Hematopoietic multipotent progenitor cell treated with erythropoietin and hydrocortisone succinate and interleukin-3 and kit ligand, for 6 days (in vitro differentiated cells): Measurements from ENCODE around the gene ATP6V1G2.
A peak's percentile ranks its signal among the peaks of the same experiment; 100 is the strongest.
"Not testable (repeated sequence)": the region's sequence is repeated elsewhere in the genome, so short reads cannot be mapped to it uniquely, and the experiment has no call there.

ENCODE experiments used
- DNase-seq: peaks from one replicate; pipeline ENCODE4 v3.0.0-alpha.2; 2015

The ATP6V1G2 gene

GRCh38 chr6:31546339-31546957, at the start of gene ATP6V1G2:
Gene ATP6V1G2 (minus strand): TSS chr6:31546608. CDS start chr6:31546559, 49 bp downstream.
- peak; percentile 92 for DNase-seq

DNA sequence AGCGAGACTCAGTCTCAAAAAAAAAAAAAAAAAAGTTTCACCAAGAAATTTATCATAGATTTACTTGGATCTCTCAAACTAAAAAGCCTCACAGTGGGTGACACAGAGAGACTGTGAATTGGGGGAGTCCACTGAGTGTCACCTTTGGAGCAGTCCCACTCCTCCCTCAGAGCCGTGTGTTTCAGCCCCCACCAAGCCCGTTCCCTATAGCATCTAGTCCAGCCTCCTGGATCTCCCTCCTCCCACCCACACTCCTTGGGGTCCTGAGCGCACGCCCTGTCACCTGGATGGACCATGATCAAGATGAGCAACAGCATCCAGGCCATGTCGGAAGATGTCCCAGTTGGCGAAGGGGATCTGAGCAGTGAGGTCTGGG, 46.0 kb upstream of the ATP6V1G2 start:
- no peak for DNase-seq

- DNase-seq: not testable (repeated sequence)
Observed at GRCh38 chr6:31590691-31591090, 44.3 kb upstream of the ATP6V1G2 start.

DNA sequence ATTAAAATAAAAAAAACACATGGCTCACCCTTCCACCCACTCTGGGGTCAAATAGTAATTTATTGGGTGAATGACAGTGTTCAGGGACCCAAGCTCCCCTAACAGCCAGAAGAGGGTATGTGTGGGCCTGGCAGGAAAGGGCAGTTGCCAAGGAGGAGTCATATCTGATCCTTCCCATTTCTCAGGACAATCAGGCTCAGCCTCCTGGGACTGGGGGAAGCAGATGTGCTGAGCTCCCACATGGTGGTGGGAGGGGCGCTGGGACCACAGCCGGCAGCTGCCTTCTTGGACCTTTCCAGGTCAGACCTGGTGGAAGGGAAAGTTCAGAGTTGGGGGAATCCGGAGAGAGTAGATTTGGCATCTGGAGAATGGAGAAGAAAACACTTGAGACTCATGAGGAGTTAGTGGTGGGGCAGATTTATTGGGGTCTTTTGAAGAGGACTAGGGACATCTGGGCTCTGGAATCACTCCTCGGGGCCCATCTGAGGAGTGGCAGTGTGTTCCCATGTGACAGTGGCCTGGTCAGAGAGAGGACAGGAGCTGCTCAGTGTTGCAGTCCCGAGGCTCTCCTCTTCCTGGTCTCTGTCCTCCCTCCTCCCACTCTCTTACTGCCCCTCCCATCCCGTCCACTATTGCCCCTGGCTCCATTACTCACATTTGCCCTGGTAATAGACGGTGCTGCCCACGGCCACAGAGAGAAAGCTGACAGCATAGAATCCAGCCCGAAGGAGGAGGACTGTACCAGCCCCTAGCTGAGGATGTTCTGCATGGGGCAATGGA, 42.7 kb upstream of the ATP6V1G2 start:
- DNase-seq: no peak

DNA sequence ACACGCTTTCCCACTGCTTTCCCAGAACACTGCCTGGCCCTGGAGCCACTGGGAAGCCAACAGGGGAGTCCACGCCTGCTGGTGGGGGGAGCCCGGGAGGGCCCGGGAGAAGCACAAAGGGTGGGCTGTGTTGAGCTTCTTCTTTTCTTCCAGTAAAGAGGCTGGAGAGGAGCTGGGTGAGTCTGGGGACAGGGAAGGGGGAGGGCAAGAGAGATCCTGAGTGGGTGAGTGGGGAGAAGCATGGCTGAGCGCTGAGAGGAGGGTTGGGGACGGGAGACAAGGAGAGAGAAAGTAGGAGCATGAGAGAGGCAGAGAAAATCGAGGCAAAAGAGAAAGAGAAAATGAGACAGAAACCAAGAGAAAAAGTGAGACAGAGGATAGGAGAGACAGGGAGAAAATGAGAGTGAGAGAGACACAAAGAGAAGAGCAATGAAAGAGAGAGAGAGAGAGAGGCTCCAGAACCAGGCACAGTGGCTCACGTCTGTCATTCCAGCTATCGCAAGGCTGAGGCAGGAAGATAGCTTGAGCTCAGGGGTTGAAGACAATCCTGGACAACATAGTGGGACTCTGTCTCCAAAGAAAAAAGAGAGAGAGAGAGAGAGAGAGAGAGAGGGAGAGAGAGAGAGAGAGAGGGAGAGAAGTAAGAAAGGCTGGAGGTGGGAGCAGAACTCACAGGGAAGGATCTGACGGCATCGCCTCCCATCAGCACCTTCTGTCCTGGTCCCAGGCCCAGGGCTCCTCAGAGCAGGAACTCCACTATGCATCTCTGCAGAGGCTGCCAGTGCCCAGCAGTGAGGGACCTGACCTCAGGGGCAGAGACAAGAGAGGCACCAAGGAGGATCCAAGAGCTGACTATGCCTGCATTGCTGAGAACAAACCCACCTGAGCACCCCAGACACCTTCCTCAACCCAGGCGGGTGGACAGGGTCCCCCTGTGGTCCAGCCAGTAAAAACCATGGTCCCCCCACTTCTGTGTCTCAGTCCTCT, 41.7 kb upstream of the ATP6V1G2 start:
- no peak for DNase-seq

GRCh38 chr6:31586599-31587281, 40.3 kb upstream of the ATP6V1G2 start:
- peak; percentile 75 for DNase-seq

DNA sequence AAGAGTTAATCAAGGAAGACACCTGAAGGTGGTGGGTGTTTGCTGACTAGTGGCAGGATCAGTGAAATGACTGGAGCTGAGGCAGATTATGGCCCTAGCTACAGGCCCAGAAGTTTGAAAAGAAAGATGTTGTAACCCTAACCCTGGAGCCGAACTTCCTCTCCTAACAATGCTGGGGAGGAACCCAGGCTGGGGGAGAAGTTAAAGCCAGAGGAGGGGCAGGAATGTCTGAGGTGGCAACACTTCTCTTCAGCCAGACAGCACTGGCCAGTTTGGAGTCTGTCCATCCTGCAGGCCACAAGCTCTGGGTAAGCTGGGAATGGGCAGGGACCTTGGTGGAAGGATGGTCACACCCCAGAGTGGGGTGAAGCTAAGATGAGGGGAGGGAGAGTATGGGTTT, 39.6 kb upstream of the ATP6V1G2 start, which contains the start of gene LST1:
Gene LST1, plus strand, starts transcription at position 270 of the 400 bp plus-strand sequence. CDS start 1,023 bp downstream, outside the sequence.
- peak; percentile 55 for DNase-seq

- peak; percentile 73 for DNase-seq
Observed at GRCh38 chr6:31585491-31585890, 39.1 kb upstream of the ATP6V1G2 start.

DNA sequence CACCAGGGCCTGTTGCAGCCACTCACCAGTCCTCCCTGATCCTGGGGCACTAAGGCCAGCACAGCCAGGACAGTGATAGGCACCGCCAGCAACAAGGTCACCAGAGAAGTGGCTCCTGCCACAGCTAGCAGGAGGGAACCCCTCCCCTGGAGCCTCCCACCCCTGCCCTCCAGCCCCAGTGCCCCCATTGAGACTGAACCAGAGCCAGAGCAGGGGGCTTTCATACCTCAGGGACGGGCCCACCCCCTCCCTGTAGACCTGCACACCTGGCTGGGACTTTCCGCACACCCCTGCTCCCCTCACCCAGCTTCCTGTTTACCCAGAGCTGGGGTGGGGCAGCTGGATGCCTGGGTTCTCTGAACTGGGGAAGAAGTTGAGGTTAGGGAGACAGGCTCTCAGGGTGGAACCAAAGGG, 35.8 kb upstream of the ATP6V1G2 start, which contains the start of gene LTB:
Gene LTB, minus strand, starts transcription at position 195 of the 414 bp plus-strand sequence. Its CDS starts 7 bp downstream, at position 188.
- no peak for DNase-seq

GRCh38 chr6:31581434-31582229, 35.2 kb upstream of the ATP6V1G2 start:
- peak; percentile 38 for DNase-seq

DNA sequence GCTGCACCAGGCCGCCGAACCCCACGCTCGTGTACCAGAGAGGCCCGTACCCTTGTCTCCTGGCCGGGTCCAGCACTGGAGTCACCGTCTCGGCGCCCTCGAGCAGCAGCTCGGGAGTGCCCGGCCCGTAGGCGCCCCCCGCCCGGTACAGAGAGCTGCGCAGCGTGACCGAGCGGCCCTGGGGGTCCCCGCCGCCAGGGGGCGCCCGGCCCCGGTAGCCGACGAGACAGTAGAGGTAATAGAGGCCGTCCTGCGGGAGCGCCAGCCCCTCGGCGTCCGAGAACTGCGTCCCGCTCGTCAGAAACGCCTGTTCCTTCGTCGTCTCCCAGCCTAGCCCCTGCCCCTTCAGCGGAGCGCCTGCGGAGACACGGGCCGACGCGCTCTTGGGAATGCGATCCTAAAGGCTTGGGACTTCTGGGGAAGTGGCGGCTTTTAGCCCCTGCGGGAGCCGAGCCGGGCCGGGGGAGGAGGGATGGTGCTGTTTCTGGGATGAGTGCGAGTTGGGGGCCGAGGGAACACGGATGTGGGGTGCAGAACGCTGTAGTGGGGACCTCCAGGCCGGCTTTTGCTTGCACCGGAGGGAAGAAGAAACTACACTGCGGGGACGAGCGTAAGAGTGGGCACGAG, 34.5 kb upstream of the ATP6V1G2 start:
- DNase-seq: peak; percentile 89

GRCh38 chr6:31580438-31580740, 34.0 kb upstream of the ATP6V1G2 start:
- no peak for DNase-seq

- DNase-seq: no peak
Observed at GRCh38 chr6:31579546-31580437, 33.4 kb upstream of the ATP6V1G2 start.

GRCh38 chr6:31579119-31579505, 32.7 kb upstream of the ATP6V1G2 start:
- DNase-seq: no peak

GRCh38 chr6:31578184-31579118, 32.0 kb upstream of the ATP6V1G2 start:
- no peak for DNase-seq

DNA sequence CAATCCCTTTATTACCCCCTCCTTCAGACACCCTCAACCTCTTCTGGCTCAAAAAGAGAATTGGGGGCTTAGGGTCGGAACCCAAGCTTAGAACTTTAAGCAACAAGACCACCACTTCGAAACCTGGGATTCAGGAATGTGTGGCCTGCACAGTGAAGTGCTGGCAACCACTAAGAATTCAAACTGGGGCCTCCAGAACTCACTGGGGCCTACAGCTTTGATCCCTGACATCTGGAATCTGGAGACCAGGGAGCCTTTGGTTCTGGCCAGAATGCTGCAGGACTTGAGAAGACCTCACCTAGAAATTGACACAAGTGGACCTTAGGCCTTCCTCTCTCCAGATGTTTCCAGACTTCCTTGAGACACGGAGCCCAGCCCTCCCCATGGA, 31.2 kb upstream of the ATP6V1G2 start:
- no peak for DNase-seq

DNA sequence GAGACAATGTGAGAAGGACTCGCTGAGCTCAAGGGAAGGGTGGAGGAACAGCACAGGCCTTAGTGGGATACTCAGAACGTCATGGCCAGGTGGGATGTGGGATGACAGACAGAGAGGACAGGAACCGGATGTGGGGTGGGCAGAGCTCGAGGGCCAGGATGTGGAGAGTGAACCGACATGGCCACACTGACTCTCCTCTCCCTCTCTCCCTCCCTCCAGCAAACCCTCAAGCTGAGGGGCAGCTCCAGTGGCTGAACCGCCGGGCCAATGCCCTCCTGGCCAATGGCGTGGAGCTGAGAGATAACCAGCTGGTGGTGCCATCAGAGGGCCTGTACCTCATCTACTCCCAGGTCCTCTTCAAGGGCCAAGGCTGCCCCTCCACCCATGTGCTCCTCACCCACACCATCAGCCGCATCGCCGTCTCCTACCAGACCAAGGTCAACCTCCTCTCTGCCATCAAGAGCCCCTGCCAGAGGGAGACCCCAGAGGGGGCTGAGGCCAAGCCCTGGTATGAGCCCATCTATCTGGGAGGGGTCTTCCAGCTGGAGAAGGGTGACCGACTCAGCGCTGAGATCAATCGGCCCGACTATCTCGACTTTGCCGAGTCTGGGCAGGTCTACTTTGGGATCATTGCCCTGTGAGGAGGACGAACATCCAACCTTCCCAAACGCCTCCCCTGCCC, 30.6 kb upstream of the ATP6V1G2 start:
- no peak for DNase-seq

DNA sequence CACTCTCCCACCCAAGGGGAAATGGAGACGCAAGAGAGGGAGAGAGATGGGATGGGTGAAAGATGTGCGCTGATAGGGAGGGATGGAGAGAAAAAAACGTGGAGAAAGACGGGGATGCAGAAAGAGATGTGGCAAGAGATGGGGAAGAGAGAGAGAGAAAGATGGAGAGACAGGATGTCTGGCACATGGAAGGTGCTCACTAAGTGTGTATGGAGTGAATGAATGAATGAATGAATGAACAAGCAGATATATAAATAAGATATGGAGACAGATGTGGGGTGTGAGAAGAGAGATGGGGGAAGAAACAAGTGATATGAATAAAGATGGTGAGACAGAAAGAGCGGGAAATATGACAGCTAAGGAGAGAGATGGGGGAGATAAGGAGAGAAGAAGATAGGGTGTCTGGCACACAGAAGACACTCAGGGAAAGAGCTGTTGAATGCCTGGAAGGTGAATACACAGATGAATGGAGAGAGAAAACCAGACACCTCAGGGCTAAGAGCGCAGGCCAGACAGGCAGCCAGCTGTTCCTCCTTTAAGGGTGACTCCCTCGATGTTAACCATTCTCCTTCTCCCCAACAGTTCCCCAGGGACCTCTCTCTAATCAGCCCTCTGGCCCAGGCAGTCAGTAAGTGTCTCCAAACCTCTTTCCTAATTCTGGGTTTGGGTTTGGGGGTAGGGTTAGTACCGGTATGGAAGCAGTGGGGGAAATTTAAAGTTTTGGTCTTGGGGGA, 29.7 kb upstream of the ATP6V1G2 start:
- DNase-seq: no peak
